ENCODE measurements around the gene GLTPD2.

The GLTPD2 gene

GRCh38 chr17:4788807-4789700 is at the start of gene GLTPD2:
Gene GLTPD2 (plus strand): TSS chr17:4788964. CDS start chr17:4789012, 48 bp downstream.
- no peak for DNase-seq (ENCODE audit: low spot score)

- peak; percentile 43 for DNase-seq (ENCODE audit: low spot score)
These were observed 49.4 kb upstream of the GLTPD2 start, which contains the start of the genes CXCL16 and ZMYND15 for GRCh38 chr17:4739122-4740024. Gene CXCL16 (minus strand): TSS chr17:4739928. CDS start chr17:4739339, 589 bp downstream. Gene ZMYND15 (plus strand): TSS chr17:4739833. CDS start chr17:4740549, 716 bp downstream.

GRCh38 chr17:4740025-4740351 is 48.8 kb upstream of the GLTPD2 start:
- DNase-seq (ENCODE audit: low spot score) = no peak

- no peak for DNase-seq (ENCODE audit: low spot score)
These were observed 48.2 kb upstream of the GLTPD2 start for GRCh38 chr17:4740584-4740983.

- no peak for DNase-seq (ENCODE audit: low spot score)
These were observed 47.2 kb upstream of the GLTPD2 start for GRCh38 chr17:4741544-4741943.

- DNase-seq (ENCODE audit: low spot score) = no peak
These were observed 46.6 kb upstream of the GLTPD2 start for GRCh38 chr17:4742133-4742532.

- no peak for DNase-seq (ENCODE audit: low spot score)
These were observed 46.1 kb upstream of the GLTPD2 start for GRCh38 chr17:4742629-4743028.

- no peak for DNase-seq (ENCODE audit: low spot score)
These were observed 45.5 kb upstream of the GLTPD2 start for GRCh38 chr17:4743216-4743615.

- no peak for DNase-seq (ENCODE audit: low spot score)
These were observed 44.9 kb upstream of the GLTPD2 start for GRCh38 chr17:4743898-4744297.

- DNase-seq (ENCODE audit: low spot score) = no peak
These were observed 43.5 kb upstream of the GLTPD2 start for GRCh38 chr17:4744999-4745969.

GRCh38 chr17:4747847-4748246 is 40.9 kb upstream of the GLTPD2 start:
- peak; percentile 51 for DNase-seq (ENCODE audit: low spot score)

GRCh38 chr17:4748686-4749085 is 40.1 kb upstream of the GLTPD2 start:
- DNase-seq (ENCODE audit: low spot score) = no peak

GRCh38 chr17:4750606-4751005 is 38.2 kb upstream of the GLTPD2 start:
- DNase-seq (ENCODE audit: low spot score) = no peak

- DNase-seq (ENCODE audit: low spot score) = no peak
These were observed 36.8 kb upstream of the GLTPD2 start for GRCh38 chr17:4751932-4752331.

GRCh38 chr17:4753392-4753791 is 35.4 kb upstream of the GLTPD2 start:
- DNase-seq (ENCODE audit: low spot score) = no peak

GRCh38 chr17:4759776-4760236 is 29.0 kb upstream of the GLTPD2 start:
- no peak for DNase-seq (ENCODE audit: low spot score)

- DNase-seq (ENCODE audit: low spot score) = no peak
These were observed 24.2 kb upstream of the GLTPD2 start for GRCh38 chr17:4764595-4764994.

GRCh38 chr17:4766201-4766600 is 22.6 kb upstream of the GLTPD2 start:
- no peak for DNase-seq (ENCODE audit: low spot score)

GRCh38 chr17:4766723-4767122 is 22.0 kb upstream of the GLTPD2 start:
- no peak for DNase-seq (ENCODE audit: low spot score)

GRCh38 chr17:4768298-4768697 is 20.5 kb upstream of the GLTPD2 start:
- no peak for DNase-seq (ENCODE audit: low spot score)

GRCh38 chr17:4769628-4770027 is 19.1 kb upstream of the GLTPD2 start:
- DNase-seq (ENCODE audit: low spot score) = no peak

Data from CD4-positive, alpha-beta T cell treated with Interleukin-6 at 100 ng/mL for 8 hours (primary cell).